Measurements from ENCODE around the gene KRTAP10-11.

The KRTAP10-11 gene

DNA sequence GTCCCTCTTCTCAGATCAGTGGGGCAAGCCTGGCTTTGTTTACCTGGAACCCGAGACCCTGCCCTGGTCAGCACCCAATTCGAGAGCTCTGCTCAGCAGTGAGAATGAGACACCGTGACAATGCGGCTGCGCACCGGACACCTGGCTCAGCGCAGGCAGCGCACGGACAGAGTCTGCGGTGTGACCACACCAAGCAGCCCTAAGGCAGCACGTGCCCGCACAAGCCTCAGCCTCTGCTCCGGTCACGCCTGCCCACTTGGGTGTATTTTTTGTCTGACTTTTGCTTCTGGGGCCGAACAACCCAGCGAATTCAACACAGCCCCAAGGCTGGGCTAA, 29.7 kb upstream of the KRTAP10-11 start:
- FAIRE-seq (no peak), DNase-seq (ENCODE audit: insufficient read length, low spot score) (no peak)
- TF ChIP-seq, protein P1, sequence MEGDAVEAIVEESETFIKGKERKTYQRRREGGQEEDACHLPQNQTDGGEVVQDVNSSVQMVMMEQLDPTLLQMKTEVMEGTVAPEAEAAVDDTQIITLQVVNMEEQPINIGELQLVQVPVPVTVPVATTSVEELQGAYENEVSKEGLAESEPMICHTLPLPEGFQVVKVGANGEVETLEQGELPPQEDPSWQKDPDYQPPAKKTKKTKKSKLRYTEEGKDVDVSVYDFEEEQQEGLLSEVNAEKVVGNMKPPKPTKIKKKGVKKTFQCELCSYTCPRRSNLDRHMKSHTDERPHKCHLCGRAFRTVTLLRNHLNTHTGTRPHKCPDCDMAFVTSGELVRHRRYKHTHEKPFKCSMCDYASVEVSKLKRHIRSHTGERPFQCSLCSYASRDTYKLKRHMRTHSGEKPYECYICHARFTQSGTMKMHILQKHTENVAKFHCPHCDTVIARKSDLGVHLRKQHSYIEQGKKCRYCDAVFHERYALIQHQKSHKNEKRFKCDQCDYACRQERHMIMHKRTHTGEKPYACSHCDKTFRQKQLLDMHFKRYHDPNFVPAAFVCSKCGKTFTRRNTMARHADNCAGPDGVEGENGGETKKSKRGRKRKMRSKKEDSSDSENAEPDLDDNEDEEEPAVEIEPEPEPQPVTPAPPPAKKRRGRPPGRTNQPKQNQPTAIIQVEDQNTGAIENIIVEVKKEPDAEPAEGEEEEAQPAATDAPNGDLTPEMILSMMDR (IDR thresholded peaks at IDR 0.05; ENCODE audit: insufficient read depth, missing control alignments), result no peak

DNA sequence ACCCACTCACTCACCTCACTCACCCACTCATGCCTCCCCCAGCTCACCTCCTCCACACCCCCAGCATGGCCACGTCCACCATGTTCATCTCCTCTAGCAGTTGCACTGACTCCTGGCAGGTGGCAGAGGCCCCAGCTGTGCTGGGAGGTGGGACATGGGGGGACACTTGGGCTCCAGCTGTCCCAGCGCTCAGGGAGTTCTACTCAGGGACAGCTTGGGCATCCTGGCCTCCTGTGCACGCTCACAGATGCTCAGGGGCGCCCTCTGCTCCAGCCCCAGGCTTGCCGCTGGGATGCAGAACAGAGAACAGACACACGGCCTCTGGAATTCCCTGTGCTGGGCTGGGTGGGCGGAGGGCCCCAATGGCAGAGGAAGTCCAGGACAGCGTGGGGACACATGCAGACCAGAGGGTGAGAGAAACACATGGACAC, 29.1 kb upstream of the KRTAP10-11 start:
- TF ChIP-seq, protein P1 (IDR thresholded peaks at IDR 0.05; ENCODE audit: insufficient read depth, missing control alignments), result no peak
- FAIRE-seq (no peak), DNase-seq (ENCODE audit: insufficient read length, low spot score) (no peak)

DNA sequence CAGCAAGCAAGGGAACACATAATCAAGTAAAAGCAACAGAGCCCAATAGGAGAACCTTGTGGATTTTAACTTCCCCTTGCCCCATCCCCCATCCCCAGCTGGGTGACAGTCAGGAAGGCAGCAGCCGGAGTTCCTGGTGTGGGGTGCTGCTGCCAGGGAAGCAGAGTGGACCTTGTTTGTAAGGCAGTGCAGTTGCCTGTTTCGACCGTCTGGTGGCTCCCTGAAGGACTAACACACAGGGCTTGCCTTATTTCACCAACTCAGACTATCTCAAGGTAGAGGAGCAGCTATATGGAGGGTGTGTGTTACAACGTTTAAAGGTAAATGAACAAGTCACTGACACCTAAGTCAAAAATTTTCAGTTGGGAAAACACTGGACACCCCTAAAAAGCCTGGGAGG, 27.7 kb upstream of the KRTAP10-11 start:
- FAIRE-seq (no peak), DNase-seq (ENCODE audit: insufficient read length, low spot score) (no peak)

GRCh38 chr21:44618909-44619308, 27.3 kb upstream of the KRTAP10-11 start:
- FAIRE-seq (no peak), DNase-seq (ENCODE audit: insufficient read length, low spot score) (no peak)
- TF ChIP-seq, protein P1 (IDR thresholded peaks at IDR 0.05; ENCODE audit: insufficient read depth, missing control alignments), result no peak

More for the DNA sequence above, 27.7 kb upstream of the KRTAP10-11 start:
- TF ChIP-seq, protein P1 (IDR thresholded peaks at IDR 0.05; ENCODE audit: insufficient read depth, missing control alignments), result peak; percentile 8

DNA sequence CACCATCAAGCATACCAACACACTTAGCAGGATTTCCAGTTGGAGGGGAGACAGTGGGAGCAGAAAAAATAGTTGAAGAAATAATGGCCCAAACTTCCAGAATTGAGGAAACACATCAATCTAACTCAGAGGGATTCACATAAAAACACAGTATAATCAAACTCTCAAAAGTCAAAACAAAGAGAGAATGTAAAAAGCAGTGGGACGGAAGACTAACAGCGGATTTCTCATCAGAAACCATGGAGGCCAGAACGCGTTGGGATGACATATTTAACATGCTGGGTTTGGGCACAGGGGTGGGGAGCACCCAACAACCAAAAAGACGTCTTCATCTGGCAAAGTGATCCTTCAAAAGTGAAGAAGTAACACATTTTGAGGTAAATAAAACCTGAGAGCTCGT, 26.3 kb upstream of the KRTAP10-11 start:
- TF ChIP-seq, protein P1 (IDR thresholded peaks at IDR 0.05; ENCODE audit: insufficient read depth, missing control alignments), result no peak
- FAIRE-seq, result no peak
- no peak for DNase-seq (ENCODE audit: insufficient read length, low spot score)

GRCh38 chr21:44623575-44623974, 22.6 kb upstream of the KRTAP10-11 start:
- TF ChIP-seq, protein P1 (IDR thresholded peaks at IDR 0.05; ENCODE audit: insufficient read depth, missing control alignments), result no peak
- no peak for DNase-seq (ENCODE audit: insufficient read length, low spot score)
- no peak for FAIRE-seq

- DNase-seq (ENCODE audit: insufficient read length, low spot score) (no peak), FAIRE-seq (no peak)
- TF ChIP-seq, protein P1 (IDR thresholded peaks at IDR 0.05; ENCODE audit: insufficient read depth, missing control alignments), result no peak
Measured at GRCh38 chr21:44625756-44626155, 20.5 kb upstream of the KRTAP10-11 start.

All from D721Med (cell line).